Measurements from ENCODE around the gene PTPRR.
"Not testable (repeated sequence)": the region's sequence is repeated elsewhere in the genome, so short reads cannot be mapped to it uniquely, and the experiment has no call there.

Gene PTPRR

GRCh38 chr12:70736351-70737133 lies 184.0 kb downstream of the PTPRR start:
- Histone ChIP-seq H3K27me3 (replicated peaks; ENCODE audit: control insufficient read depth, insufficient read depth, low read length) (no peaks in the 10 kb centered on the region), H3K4me3 (replicated peaks; ENCODE audit: low read depth, low read length) (no peak overlapping the region), H3K36me3 (ENCODE audit: control insufficient read depth, insufficient read depth, low read length) (no peaks in the 10 kb centered on the region)
- TF ChIP-seq CTCF (IDR thresholded peaks at IDR 0.05; ENCODE audit: insufficient read depth, low read length, poor library complexity, severe bottlenecking) = no peak
- no peak for DNase-seq (ENCODE audit: extremely low read depth, insufficient read length)

- not testable (repeated sequence) for H3K27me3 ChIP-seq (replicated peaks; ENCODE audit: control insufficient read depth, insufficient read depth, low read length); DNase-seq (ENCODE audit: extremely low read depth, insufficient read length); H3K36me3 ChIP-seq (ENCODE audit: control insufficient read depth, insufficient read depth, low read length); H3K4me3 ChIP-seq (replicated peaks; ENCODE audit: low read depth, low read length)
Observed at GRCh38 chr12:70735197-70735596, 185.3 kb downstream of the PTPRR start.

DNA sequence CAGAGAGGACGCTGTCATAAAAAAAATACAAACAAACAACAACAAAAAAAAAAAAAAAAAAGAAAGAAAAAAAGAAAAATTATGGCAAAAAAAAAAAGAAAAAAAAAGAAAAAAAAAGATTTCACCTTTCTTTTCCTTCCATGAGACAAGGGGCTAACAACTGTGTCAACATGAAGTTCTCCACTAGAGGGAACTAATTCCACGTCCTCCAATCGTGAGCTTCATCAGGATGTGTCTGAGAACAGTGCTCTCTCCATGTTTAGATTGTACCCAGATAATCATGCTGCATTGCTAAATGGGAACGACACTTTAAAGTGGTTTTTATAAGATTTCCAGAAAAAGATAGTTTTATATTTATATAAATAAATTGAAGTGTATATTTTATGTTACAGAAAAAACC lies 187.2 kb downstream of the PTPRR start:
- Histone ChIP-seq H3K36me3 (ENCODE audit: control insufficient read depth, insufficient read depth, low read length) (no peaks in the 10 kb centered on the region), H3K27me3 (replicated peaks; ENCODE audit: control insufficient read depth, insufficient read depth, low read length) (no peaks in the 10 kb centered on the region), H3K4me3 (replicated peaks; ENCODE audit: low read depth, low read length) (no peak overlapping the region)
- DNase-seq (ENCODE audit: extremely low read depth, insufficient read length) = no peak
- TF ChIP-seq CTCF (IDR thresholded peaks at IDR 0.05; ENCODE audit: insufficient read depth, low read length, poor library complexity, severe bottlenecking) = peak; percentile 66

- Histone ChIP-seq H3K36me3 (ENCODE audit: control insufficient read depth, insufficient read depth, low read length) (no peaks in the 10 kb centered on the region), H3K4me3 (replicated peaks; ENCODE audit: low read depth, low read length) (no peak overlapping the region), H3K27me3 (replicated peaks; ENCODE audit: control insufficient read depth, insufficient read depth, low read length) (no peaks in the 10 kb centered on the region)
- TF ChIP-seq CTCF (IDR thresholded peaks at IDR 0.05; ENCODE audit: insufficient read depth, low read length, poor library complexity, severe bottlenecking) = no peak
- DNase-seq (ENCODE audit: extremely low read depth, insufficient read length) = no peak
Observed at GRCh38 chr12:70732287-70732686, 188.3 kb downstream of the PTPRR start.

DNA sequence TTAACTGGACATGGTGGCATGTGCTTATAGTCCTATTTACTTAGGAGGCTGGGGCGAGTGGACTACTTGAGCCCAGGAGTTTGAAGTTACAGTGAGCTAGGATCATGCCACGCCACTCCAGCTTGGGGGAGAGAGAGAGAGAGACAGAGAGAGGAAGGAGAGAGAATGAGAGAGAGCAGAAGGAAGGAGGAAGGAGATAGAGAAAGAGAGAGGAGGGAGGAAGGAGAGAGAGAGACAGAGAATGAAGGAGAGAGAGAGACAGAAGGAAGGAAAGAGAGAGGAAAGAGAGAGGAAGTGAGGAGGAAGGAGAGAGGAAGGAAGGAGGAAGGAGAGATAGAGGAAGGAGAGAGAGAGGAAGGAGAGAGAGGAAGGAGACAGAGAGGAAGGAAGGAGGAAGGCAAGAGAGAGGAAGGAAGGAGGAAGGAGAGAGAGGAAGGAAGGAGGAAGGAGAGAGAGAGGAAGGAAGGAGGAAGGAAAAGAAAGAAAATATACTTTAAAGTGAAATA lies 189.8 kb downstream of the PTPRR start:
- H3K36me3 ChIP-seq (ENCODE audit: control insufficient read depth, insufficient read depth, low read length) = no peaks in the 10 kb centered on the region
- TF ChIP-seq CTCF (IDR thresholded peaks at IDR 0.05; ENCODE audit: insufficient read depth, low read length, poor library complexity, severe bottlenecking) = no peak
- DNase-seq (ENCODE audit: extremely low read depth, insufficient read length) = no peak
- no peaks in the 10 kb centered on the region for H3K27me3 ChIP-seq (replicated peaks; ENCODE audit: control insufficient read depth, insufficient read depth, low read length)
- no peak overlapping the region for H3K4me3 ChIP-seq (replicated peaks; ENCODE audit: low read depth, low read length)

DNA sequence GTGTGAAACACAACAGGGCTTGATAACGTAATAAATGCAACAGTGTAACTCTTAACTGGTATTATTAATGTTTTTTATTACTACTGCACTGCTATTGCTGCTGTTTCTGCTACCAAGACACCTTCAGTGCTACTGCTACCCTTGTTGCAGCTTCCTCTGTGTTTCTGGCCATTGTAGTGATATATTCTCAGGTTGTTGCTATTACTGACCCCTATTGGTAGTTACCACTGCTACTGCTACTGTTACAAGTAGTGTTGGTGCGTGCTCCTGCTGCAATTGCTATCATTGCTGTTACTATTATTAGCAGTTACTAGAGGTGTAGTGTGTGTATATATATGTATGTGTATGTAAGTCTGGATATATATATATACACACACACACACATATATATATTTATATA lies 196.1 kb downstream of the PTPRR start:
- Histone ChIP-seq H3K4me3 (replicated peaks; ENCODE audit: low read depth, low read length) (no peak overlapping the region), H3K27me3 (replicated peaks; ENCODE audit: control insufficient read depth, insufficient read depth, low read length) (no peaks in the 10 kb centered on the region), H3K36me3 (ENCODE audit: control insufficient read depth, insufficient read depth, low read length) (no peaks in the 10 kb centered on the region)
- TF ChIP-seq CTCF (IDR thresholded peaks at IDR 0.05; ENCODE audit: insufficient read depth, low read length, poor library complexity, severe bottlenecking) = peak; percentile 49
- no peak for DNase-seq (ENCODE audit: extremely low read depth, insufficient read length)
